GM18868 (cell line): ENCODE measurements around the gene MTIF2.
"Not testable (repeated sequence)": the region's sequence is repeated elsewhere in the genome, so short reads cannot be mapped to it uniquely, and the experiment has no call there.

Experiments used
- ATAC-seq: cut with Tn5 transposase; IDR thresholded peaks from one replicate; pipeline ENCODE4 v1.9.1; 2021; ENCODE audit warnings: mild to moderate bottlenecking, moderate library complexity; ENCODE audit not compliant: unreplicated experiment

MTIF2 gene, protein sequence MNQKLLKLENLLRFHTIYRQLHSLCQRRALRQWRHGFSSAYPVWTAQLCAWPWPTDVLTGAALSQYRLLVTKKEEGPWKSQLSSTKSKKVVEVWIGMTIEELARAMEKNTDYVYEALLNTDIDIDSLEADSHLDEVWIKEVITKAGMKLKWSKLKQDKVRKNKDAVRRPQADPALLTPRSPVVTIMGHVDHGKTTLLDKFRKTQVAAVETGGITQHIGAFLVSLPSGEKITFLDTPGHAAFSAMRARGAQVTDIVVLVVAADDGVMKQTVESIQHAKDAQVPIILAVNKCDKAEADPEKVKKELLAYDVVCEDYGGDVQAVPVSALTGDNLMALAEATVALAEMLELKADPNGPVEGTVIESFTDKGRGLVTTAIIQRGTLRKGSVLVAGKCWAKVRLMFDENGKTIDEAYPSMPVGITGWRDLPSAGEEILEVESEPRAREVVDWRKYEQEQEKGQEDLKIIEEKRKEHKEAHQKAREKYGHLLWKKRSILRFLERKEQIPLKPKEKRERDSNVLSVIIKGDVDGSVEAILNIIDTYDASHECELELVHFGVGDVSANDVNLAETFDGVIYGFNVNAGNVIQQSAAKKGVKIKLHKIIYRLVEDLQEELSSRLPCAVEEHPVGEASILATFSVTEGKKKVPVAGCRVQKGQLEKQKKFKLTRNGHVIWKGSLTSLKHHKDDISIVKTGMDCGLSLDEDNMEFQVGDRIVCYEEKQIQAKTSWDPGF

GRCh38 chr2:55268907-55269644 lies at the start of gene MTIF2:
Gene MTIF2, minus strand, starts transcription at chr2:55269231. Its CDS starts 5,373 bp downstream, at chr2:55263858.
- ATAC-seq, result peak; percentile 97

GRCh38 chr2:55314985-55315384 lies 46.0 kb upstream of the MTIF2 start:
- ATAC-seq, result no peak

- ATAC-seq, result peak; percentile 97
These were observed 42.4 kb upstream of the MTIF2 start for GRCh38 chr2:55311444-55311870.

- no peak for ATAC-seq
These were observed 40.4 kb upstream of the MTIF2 start for GRCh38 chr2:55309446-55309845.

DNA sequence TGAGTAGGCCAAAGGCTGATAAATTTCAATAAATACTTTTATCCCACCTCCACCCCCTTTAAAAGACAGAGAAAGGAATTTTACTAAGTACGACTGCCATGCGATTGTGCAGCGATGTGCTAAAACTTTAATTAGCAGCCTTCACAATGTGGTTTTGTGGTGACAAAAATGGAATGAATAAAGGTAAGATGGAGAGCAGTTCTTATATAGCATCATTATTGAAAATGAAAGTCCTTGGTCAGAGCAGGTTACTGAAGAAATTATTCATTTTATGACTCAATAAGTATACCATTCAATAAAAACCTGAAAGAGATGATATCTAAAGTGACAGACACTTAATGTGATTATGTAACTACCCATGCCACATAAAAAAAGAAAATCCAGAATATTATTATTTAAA lies 33.2 kb upstream of the MTIF2 start:
- peak; percentile 84 for ATAC-seq

GRCh38 chr2:55301277-55301676 lies 32.2 kb upstream of the MTIF2 start:
- peak; percentile 70 for ATAC-seq

- peak; percentile 61 for ATAC-seq
These were observed 27.4 kb upstream of the MTIF2 start for GRCh38 chr2:55296393-55296792.

DNA sequence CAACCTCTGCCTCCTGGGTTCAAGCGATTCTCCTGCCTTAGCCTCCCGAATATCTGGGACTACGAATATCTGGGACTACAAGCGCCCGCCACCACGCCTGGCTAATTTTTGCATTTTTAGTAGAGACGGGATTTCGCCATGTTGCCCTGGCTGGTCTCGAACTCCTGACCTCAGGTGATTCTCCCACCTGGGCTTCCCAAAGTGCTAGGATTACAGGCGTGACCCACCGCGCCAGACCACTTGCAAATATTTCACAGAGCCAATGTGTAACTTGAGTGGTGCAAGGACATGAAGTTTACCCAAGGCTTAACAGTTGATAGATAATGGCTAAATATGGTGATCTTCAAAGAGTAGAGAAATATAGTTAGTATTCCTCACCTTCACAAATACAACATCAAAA lies 14.1 kb upstream of the MTIF2 start:
- no peak for ATAC-seq

DNA sequence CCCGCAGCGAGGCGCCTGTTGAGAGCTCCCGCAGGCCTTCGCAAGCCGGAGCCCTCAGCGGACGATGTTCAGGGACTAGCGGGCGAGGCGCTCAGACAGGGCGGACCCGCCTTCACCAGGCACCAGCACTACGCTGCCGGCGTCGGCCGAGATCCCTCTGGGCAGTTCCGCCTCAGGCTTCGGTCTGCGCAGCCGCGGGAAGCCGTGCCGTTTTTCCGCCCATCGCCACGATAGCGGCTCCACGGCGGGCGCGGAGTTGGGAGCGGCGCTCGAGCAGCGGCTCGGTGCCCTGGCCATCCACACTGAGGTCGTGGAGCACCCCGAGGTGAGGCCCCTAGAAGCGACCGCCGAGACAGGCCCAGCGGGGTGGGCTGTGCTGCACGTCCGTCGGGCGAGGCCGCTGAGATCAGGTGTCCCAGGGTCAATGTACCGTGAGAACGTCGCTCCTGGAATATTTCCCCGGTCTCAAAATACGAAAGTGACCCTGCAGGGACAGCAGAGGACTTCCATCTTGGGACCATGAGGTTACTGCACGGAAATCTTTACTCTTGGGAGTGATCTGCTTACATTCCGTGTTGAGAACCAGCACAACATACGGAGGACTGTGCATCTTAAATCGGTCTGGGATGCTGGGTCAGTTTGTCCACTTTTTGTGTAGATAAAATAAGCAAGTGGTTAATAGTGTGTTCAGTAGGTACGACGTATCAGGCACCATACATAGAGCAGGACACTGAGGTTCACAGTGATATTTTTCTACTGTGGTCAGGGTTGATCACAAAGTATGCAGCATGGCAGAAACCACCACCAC lies 13.3 kb upstream of the MTIF2 start:
- peak; percentile 99 for ATAC-seq

DNA sequence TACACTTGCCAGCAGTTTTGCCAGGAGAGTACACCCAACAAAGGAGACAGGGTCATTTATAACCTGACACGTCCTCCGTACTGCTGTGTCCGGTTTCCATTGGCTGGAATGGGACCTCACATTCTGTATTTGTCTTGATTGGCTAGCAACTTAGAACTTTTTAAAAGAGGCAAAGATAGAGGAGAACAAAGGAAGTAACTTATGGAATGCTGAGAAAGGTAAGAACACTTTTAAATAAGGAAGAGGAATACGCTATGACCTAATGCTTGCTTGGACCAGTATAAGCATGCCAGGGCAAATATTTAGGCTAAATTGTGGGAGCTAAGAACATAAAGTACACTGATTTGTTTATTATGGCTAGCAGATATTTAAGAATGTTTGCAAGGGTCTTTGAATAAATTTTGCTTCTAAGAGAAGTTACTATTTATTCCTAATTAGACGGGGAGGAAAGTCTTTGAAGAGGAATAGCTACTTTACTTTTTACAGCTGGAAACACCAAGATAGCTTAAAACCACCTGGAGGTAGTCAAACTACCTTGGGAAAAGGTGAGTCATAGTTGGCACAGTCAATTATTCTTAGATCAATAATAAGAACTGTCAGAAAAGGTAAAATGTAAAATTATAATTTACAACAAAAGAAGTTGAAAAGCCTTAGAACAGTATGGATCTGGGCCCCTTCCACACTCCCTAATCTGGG lies 12.0 kb upstream of the MTIF2 start:
- not testable (repeated sequence) for ATAC-seq

- ATAC-seq, result not testable (repeated sequence)
These were observed 10.9 kb upstream of the MTIF2 start for GRCh38 chr2:55279859-55280424.

DNA sequence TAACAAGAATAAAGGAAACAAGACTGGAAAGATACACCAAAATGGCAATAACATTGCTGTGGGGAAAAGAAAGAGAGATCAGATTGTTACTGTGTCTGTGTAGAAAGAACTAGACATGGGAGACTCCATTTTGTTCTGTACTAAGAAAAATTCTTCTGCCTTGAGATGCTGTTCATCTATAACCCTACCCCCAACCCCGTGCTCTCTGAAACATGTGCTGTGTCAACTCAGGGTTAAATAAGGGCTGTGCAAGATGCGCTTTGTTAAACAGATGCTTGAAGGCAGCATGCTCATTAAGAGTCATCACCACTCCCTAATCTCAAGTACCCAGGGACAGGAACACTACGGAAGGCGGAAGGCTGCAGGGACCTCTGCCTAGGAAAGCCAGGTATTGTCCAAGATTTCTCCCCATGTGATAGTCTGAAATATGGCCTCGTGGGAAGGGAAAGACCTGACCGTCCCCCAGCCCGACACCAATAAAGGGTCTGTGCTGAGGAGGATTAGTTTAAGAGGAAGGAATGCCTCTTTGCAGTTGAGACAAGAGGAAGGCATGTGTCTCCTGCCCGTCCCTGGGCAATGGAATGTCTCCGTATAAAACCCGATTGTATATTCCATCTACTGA lies 10.3 kb upstream of the MTIF2 start:
- ATAC-seq, result not testable (repeated sequence)

GRCh38 chr2:55277310-55277709 lies 8.3 kb upstream of the MTIF2 start:
- ATAC-seq, result no peak

DNA sequence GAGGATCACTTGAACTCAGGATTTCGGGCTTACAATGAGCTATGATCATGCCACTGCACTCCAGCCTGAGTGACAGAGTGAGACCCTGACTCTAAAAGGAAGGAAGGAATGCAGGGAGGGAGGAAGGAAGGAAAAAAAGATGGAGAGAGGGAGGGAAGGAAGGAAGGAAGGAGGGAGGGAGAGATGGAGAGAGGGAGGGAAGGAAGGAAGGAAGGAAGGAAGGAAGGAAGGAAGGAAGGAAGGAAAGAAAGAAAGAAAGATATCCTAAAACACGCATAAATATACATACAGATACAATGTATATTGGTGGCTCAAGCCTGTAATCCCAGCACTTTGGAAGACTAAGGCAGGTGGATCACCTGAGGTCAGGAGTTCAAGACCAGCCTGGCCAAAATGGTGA lies 5.3 kb upstream of the MTIF2 start:
- not testable (repeated sequence) for ATAC-seq

GRCh38 chr2:55269645-55269990 lies 587 bp upstream of the MTIF2 start:
- ATAC-seq, result no peak

- no peak for ATAC-seq
These were observed 634 bp downstream of the MTIF2 start for GRCh38 chr2:55268288-55268906.

DNA sequence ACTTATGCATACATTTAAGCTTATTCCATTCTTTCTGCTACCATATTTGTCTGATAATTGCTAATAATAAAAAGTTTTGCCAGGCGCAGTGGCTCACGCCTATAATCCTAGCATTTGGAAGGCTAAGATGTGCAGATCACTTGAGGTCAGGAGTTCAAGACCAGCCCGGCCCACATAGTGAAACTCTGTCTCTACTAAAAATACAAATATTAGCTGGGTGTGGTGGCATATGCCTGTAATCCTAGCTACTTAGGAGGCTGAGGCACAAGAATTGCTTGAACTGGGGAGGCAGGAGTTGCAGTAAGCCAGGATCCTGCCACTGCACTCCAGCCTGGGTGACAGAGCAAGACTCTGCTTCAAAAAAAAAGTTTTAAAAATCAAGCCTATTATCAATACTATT lies 9.4 kb downstream of the MTIF2 start:
- ATAC-seq, result not testable (repeated sequence)

DNA sequence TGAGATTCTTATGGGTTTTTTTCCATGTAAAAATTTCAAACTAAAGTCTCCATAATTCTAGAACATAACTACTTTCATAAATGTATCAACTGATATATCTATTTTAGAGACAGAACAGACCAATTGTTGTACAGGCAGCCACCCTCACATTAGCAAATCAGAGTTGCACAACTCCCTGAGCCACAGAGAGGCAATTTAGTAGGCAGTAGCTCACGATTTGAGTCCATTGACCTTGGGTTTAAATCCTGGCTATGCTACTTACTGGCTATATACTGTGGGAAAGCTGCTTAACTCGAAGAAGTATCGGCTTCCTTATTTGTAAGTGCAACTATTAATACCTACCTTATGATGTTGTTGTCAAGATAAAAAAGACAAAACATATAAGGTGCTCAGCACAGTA lies 16.2 kb downstream of the MTIF2 start:
- no peak for ATAC-seq

DNA sequence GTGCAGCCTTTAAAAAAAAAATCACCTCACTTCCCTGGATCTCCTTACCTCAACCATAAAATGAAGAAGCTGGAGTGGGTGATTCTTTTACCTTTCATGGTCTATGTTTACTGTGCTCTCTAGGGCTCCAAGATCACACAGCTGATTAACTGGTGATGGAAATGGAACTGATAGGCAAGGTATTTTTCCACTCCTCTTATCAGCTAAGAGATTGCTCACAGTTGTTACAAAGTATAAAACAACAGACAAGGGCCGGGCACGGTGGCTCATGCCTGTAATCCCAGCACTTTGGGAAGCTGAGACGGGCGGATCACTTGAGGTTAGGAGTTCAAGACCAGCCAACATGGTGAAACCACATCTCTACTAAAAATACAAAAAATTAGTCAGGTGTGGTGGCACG lies 22.0 kb downstream of the MTIF2 start:
- ATAC-seq, result no peak
